Measurements from ENCODE around the gene GRID2.

The GRID2 gene

GRCh38 chr4:93605163-93605562, 1301.4 kb downstream of the GRID2 start:
- no peak overlapping the region for H3K27ac ChIP-seq
- TF ChIP-seq, protein P1, sequence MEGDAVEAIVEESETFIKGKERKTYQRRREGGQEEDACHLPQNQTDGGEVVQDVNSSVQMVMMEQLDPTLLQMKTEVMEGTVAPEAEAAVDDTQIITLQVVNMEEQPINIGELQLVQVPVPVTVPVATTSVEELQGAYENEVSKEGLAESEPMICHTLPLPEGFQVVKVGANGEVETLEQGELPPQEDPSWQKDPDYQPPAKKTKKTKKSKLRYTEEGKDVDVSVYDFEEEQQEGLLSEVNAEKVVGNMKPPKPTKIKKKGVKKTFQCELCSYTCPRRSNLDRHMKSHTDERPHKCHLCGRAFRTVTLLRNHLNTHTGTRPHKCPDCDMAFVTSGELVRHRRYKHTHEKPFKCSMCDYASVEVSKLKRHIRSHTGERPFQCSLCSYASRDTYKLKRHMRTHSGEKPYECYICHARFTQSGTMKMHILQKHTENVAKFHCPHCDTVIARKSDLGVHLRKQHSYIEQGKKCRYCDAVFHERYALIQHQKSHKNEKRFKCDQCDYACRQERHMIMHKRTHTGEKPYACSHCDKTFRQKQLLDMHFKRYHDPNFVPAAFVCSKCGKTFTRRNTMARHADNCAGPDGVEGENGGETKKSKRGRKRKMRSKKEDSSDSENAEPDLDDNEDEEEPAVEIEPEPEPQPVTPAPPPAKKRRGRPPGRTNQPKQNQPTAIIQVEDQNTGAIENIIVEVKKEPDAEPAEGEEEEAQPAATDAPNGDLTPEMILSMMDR (IDR thresholded peaks at IDR 0.05): no peak
- TF ChIP-seq ZFX (IDR thresholded peaks at IDR 0.05; ENCODE audit: borderline replicate concordance): no peak

DNA sequence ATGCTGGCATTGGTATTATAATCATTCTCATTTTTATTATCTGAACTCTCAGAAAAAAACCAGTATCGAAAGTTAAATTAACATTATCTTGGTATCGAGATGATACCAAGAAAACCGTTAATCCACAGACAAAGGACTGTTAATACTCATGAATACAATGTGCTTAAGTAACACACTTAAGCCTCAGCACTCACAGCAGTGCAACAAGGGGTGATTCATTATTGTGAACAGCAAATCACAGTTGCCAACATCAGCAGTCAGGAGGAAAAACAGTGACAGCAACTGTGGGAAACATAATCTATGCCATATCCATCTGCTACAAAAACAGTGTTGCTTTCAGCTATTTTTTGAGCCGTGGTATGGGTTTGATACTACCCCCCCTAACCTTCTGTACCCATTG, 1313.8 kb downstream of the GRID2 start:
- TF ChIP-seq ZFX (IDR thresholded peaks at IDR 0.05; ENCODE audit: borderline replicate concordance): no peak
- TF ChIP-seq, protein P1 (IDR thresholded peaks at IDR 0.05): no peak
- H3K27ac ChIP-seq: no peak overlapping the region

DNA sequence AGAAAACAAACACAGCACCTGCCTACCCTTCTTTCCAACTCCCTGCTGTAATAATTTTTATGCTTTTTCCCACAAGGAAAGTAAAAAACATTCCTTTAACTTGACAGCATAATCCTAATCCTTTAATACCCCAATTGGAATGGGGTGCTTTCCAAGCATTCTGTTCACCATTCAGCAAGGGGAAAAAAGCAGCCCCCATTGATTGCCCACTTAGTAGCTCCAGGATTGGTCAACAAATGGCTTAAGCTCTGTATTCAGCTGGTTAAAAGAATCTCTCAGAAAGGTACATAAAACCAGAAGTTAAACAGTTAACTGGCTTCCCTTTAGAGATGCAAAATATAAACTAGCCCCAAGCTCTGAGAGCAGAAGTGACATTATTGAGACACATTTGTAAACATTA, 1330.0 kb downstream of the GRID2 start:
- TF ChIP-seq, protein P1 (IDR thresholded peaks at IDR 0.05): no peak
- TF ChIP-seq ZFX (IDR thresholded peaks at IDR 0.05; ENCODE audit: borderline replicate concordance): no peak
- H3K27ac ChIP-seq: no peak overlapping the region

- H3K27ac ChIP-seq: no peak overlapping the region
- TF ChIP-seq, protein P1 (IDR thresholded peaks at IDR 0.05): no peak
- no peak for TF ChIP-seq ZFX (IDR thresholded peaks at IDR 0.05; ENCODE audit: borderline replicate concordance)
Measured at GRCh38 chr4:93635943-93636342, 1332.2 kb downstream of the GRID2 start.

DNA sequence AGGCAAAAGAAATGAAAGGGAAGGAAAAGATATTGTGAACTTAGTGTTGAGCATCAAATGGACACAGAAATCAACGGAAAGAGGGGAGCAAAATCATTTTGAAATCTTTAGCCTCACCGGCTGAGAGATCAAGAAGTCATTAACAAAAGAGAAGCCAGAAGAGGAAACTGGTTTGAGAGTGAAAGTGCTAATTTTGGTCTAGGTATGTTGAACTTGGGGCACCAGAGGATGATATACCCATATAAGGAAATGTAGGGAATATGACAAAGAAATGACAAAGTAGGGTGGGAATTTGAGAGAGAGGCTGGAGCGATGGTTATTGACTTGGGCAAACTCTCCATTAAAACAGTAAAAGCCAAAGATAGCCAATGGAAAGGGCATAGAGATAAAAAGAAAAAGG, 1341.4 kb downstream of the GRID2 start:
- no peak overlapping the region for H3K27ac ChIP-seq
- TF ChIP-seq, protein P1 (IDR thresholded peaks at IDR 0.05): no peak
- no peak for TF ChIP-seq ZFX (IDR thresholded peaks at IDR 0.05; ENCODE audit: borderline replicate concordance)

- no peak for TF ChIP-seq ZFX (IDR thresholded peaks at IDR 0.05; ENCODE audit: borderline replicate concordance)
- TF ChIP-seq, protein P1 (IDR thresholded peaks at IDR 0.05): no peak
- H3K27ac ChIP-seq: peak overlapping the region; percentile 80
Measured at GRCh38 chr4:93646233-93646930, 1342.6 kb downstream of the GRID2 start.

- H3K27ac ChIP-seq: no peak overlapping the region
- no peak for TF ChIP-seq ZFX (IDR thresholded peaks at IDR 0.05; ENCODE audit: borderline replicate concordance)
- TF ChIP-seq, protein P1 (IDR thresholded peaks at IDR 0.05): no peak
Measured at GRCh38 chr4:93648258-93648657, 1344.5 kb downstream of the GRID2 start.
